Thyroid gland (tissue), 4 donors: Measurements from ENCODE around the gene TUBA1B. TPM values are rescaled to one million over a fixed set of nuclear protein-coding genes. Genes with fewer than 3 reads are reported as not detected.
"Not testable (repeated sequence)": the region's sequence is repeated elsewhere in the genome, so short reads cannot be mapped to it uniquely, and the experiment has no call there.

Experiments used
- DNase-seq, 2 donors: peaks; one replicate each; pipeline ENCODE4 v3.0.0-alpha.2; 2019
- H3K27ac ChIP-seq, 3 donors: fragments of 200-600 bp; sonication (generic); 1 replicate in 2 of 3; 2 replicates in 1 of 3; pipeline ENCODE4 v1.5.1; 2016 to 2019; ENCODE audit warnings: mild to moderate bottlenecking in 1 of 3, moderate library complexity in 1 of 3
- H3K27me3 ChIP-seq: fragments of 200-600 bp; sonication (generic); one replicate; pipeline ENCODE4 v1.5.1; 2019
- H3K36me3 ChIP-seq, 2 donors: fragments of 200-600 bp; sonication (generic); one replicate each; pipeline ENCODE4 v1.5.1; 2016 to 2019
- H3K4me1 ChIP-seq, 2 donors: fragments of 200-600 bp; sonication (generic); one replicate each; pipeline ENCODE4 v1.5.1; 2017 to 2019
- H3K4me3 ChIP-seq, 3 donors: fragments of 200-600 bp; sonication (generic); replicated peaks in 1 of 3; 1 replicate in 2 of 3; 2 replicates in 1 of 3; pipeline ENCODE4 v1.5.1; 2016; ENCODE audit warnings: mild to moderate bottlenecking in 1 of 3
- H3K9me3 ChIP-seq: fragments of 200-600 bp; sonication (generic); one replicate; pipeline ENCODE4 v1.5.1; 2017
- POLR2A ChIP-seq, 2 donors: fragments of 450-650 bp; IDR thresholded peaks; one replicate each; pipeline ENCODE4 v1.6.1; 2017; ENCODE audit warnings: antibody characterized with exemption in 2 of 2, mild to moderate bottlenecking in 2 of 2, moderate library complexity in 1 of 2
- whole genome bisulfite sequencing, 2 donors: methylation state at CpG; one replicate each; pipeline ENCODE4 v1.1.5; 2017; 5-methylcytosine and 5-hydroxymethylcytosine counted together
- intact Hi-C: fragments of 100-400 bp; cut with DNase I; formaldehyde crosslinking; loops from one replicate; pipeline ENCODE4 v1.15.1; 2023
- total RNA-seq, 4 donors: library from RNA; depleted of rRNA; stranded (reverse); fragments of >200 nt; gene quantifications; one replicate each; pipeline ENCODE4 v1.2.3, GENCODE V29; 2016
- TF ChIP-seq, protein P1 (sequence below), 6 experiments: fragments of 200-600 bp in 3 of 6; fragments of 450-650 bp in 3 of 6; sonication (generic) in 3 of 6; IDR thresholded peaks; one replicate each; pipeline ENCODE4 v1.5.1; 2016 to 2019; ENCODE audit warnings: antibody characterized with exemption in 6 of 6, mild to moderate bottlenecking in 2 of 6, inconsistent platforms in 1 of 6, moderate library complexity in 1 of 6

TUBA1B gene
- 100 to 1,000 TPM; 284 to 653 (median 477) TPM for total RNA-seq

DNA sequence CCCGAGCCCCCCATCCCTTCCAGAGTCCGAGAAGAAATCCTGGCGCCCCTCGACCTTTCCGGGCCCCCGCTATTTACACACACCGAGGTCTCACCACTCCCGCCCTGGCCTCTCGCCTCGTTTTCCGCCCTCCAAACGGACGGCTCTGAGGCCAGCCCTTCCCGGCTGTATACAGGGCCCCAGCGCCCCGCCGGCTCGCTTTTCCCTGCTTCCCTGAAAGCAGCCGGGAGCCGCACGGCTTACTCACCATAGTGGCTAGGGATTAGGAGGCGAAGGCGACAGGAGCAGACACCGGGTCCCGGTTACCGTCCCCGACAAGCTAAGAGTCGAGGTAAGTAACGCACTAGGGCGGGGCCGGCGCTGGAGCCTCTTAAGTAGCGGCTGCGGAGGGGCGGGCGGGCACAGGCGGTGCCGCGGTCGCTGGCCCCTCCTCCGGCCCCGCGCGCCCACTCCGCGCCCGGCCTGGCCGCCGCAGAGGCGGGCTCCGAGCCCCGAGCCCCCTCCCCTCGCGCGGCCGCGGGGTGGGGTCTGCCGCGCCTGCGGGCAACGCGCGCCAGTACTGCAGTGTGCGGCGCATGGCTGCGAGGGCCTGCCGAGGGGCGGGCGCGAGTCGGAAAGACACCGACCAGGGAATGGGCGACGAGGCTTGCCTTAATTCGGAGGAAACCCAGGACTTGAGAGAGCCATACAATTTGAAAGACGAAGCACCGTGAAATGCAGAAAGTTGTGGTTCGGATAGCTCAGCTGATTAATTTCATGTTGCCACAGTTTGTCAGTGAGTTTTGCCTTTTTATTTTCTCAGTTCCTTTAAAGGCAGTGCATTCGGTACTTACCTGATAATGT is at the start of gene TUBA1B:
Gene TUBA1B, minus strand, starts transcription at position 345 of the 843 bp plus-strand sequence. Its CDS starts 95 bp downstream, at position 250.
- no peaks in the 10 kb centered on the region for H3K27me3 ChIP-seq
- TF ChIP-seq, protein P1, sequence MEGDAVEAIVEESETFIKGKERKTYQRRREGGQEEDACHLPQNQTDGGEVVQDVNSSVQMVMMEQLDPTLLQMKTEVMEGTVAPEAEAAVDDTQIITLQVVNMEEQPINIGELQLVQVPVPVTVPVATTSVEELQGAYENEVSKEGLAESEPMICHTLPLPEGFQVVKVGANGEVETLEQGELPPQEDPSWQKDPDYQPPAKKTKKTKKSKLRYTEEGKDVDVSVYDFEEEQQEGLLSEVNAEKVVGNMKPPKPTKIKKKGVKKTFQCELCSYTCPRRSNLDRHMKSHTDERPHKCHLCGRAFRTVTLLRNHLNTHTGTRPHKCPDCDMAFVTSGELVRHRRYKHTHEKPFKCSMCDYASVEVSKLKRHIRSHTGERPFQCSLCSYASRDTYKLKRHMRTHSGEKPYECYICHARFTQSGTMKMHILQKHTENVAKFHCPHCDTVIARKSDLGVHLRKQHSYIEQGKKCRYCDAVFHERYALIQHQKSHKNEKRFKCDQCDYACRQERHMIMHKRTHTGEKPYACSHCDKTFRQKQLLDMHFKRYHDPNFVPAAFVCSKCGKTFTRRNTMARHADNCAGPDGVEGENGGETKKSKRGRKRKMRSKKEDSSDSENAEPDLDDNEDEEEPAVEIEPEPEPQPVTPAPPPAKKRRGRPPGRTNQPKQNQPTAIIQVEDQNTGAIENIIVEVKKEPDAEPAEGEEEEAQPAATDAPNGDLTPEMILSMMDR (IDR thresholded peaks at IDR 0.05), result peak in 1 of 6 experiments; percentile 2
- TF ChIP-seq POLR2A (IDR thresholded peaks at IDR 0.05), result peak; percentile 38 to 95
- peak; percentile 89 to 91 for DNase-seq
- WGBS, 2 donors, result 0 to 1% methylated on average over 32 to 39 of the region's 79 CpGs
- peak within 1 kb of the TSS; percentile 94 to 99 (median 96) for H3K4me3 ChIP-seq
- H3K27ac ChIP-seq, result peak within 1 kb of the TSS; percentile 95 to 100 (median 96)
- H3K9me3 ChIP-seq, result no peaks in the 10 kb centered on the region
- intact Hi-C loops, result loop anchor here (10.0 kb wide), 1 partner anchor 104 kb away; no protein-coding TSS in a partner anchor
- H3K4me1 ChIP-seq, result peaks cover 14 to 17% of the 10 kb centered on the region in 2 donors
- H3K36me3 ChIP-seq, result peaks cover 20 to 29% of the 10 kb centered on the region in 2 donors

DNA sequence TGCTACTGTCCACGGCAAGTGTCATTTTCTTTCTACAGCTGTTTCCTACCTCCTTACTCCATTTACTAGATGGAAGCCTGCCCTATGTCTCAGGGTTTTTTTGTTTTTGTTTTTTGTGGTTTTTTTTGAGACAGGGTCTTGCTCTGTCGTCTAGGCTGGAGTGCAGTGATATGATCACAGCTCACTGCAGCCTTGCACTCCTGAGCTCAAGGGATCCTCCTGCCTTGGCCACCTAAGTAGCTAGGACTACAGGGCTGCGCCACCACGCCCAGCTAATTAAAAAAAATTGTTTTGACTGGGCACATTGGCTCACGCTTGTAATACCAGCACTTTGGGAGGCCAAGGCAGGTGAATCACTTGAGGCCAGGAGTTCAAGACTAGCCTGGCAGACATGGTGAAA is 43.0 kb upstream of the TUBA1B start:
- Histone ChIP-seq H3K4me3 (no peak overlapping the region), H3K27ac (no peak overlapping the region), H3K27me3 (no peaks in the 10 kb centered on the region), H3K9me3 (no peaks in the 10 kb centered on the region), H3K36me3 (no peaks in the 10 kb centered on the region), H3K4me1 (no peaks in the 10 kb centered on the region)
- WGBS, 2 donors, result 71 to 88% methylated on average over 5 of the region's 5 CpGs
- intact Hi-C loops, result no loop called here
- no peak for DNase-seq
- TF ChIP-seq POLR2A (IDR thresholded peaks at IDR 0.05), result no peak
- TF ChIP-seq, protein P1 (IDR thresholded peaks at IDR 0.05), result no peak

DNA sequence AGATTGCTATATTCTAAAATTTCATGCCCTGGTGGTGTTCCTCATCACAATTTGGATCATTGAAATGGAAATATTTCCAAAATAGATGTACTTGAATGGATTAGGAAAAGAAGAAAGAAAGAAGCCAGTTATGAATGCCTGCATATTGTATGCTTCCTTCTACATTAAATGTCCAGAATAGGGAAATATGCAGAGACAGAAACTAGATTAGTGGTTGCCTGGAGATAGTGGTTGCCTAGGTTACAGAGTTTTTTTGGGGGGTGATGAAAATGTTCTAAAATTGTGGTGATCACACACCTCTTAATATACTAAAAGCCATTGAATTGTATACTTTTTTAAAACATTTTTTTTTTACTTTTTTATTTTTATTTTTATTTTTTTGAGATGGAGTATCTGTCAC is 39.7 kb upstream of the TUBA1B start:
- intact Hi-C loops, result no loop called here
- H3K27ac ChIP-seq, result no peak overlapping the region
- TF ChIP-seq, protein P1 (IDR thresholded peaks at IDR 0.05), result no peak
- TF ChIP-seq POLR2A (IDR thresholded peaks at IDR 0.05), result no peak
- no peaks in the 10 kb centered on the region for H3K36me3 ChIP-seq
- DNase-seq, result no peak
- H3K4me3 ChIP-seq, result no peak overlapping the region
- H3K9me3 ChIP-seq, result no peaks in the 10 kb centered on the region
- no peaks in the 10 kb centered on the region for H3K27me3 ChIP-seq
- no peaks in the 10 kb centered on the region for H3K4me1 ChIP-seq

DNA sequence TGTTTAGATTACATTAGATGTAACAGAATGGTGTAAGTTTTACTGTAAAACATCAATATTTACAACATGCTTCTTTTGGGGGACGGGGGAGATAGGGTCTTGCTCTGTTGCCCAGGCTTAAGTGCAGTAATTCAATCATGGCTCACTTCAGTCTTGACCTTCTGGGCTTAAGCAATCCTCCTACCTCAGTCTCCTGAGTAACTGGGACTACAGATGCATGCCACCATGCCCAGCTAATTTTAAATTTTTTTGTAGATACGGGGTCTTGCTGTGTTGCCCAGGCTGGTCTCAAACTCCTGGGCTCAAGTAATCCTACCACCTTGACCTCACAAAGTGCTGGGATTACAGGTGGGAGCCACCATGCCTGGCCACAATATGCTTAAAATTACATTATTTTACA is 33.9 kb upstream of the TUBA1B start:
- WGBS, 2 donors, result 95 to 100% methylated on average over 2 of the region's 2 CpGs
- Histone ChIP-seq H3K4me1 (no peaks in the 10 kb centered on the region), H3K4me3 (no peak overlapping the region), H3K9me3 (no peaks in the 10 kb centered on the region), H3K36me3 (no peaks in the 10 kb centered on the region), H3K27ac (no peak overlapping the region), H3K27me3 (no peaks in the 10 kb centered on the region)
- DNase-seq, result no peak
- TF ChIP-seq, protein P1 (IDR thresholded peaks at IDR 0.05), result no peak
- TF ChIP-seq POLR2A (IDR thresholded peaks at IDR 0.05), result no peak
- intact Hi-C loops, result no loop called here

DNA sequence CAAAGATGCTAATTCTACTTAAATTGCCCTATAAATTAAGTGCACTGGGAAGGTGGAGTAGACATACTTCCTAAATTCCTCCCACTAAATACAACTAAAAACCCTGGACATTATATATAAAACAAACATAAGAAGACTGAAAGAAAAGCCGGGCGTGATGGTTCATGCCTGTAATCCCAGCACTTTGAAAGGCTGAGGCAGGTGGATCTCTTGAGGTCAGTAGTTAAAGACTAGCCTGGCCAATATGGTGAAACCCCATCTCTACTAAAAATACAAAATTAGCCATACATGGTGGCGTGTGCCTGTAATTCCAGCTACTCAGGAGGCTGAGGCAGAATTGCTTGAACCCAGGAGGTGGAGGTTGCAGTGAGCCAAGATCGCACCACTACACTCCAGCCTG is 30.7 kb upstream of the TUBA1B start:
- DNase-seq, H3K36me3 ChIP-seq, intact Hi-C loops, H3K27ac ChIP-seq, H3K9me3 ChIP-seq, H3K4me3 ChIP-seq, H3K27me3 ChIP-seq, H3K4me1 ChIP-seq: not testable (repeated sequence)
- 87 to 90% methylated on average over 4 of the region's 4 CpGs for WGBS, 2 donors
